Astrocyte of the cerebellum (primary cell): ENCODE data around the gene CCDC148.

ENCODE experiments used
- DNase-seq: peaks from one replicate; pipeline ENCODE4 v3.0.0-alpha.2; 2011; ENCODE audit warnings: low read depth
- H3K4me3 ChIP-seq: 2 replicates; pipeline ENCODE4 v1.5.1; 2011; ENCODE audit warnings: mild to moderate bottlenecking, low read depth, low read length, moderate library complexity
- in situ Hi-C: cut with HindIII; loops from 2 replicates; pipeline ENCODE4 v1.10.0; 2017; ENCODE audit warnings: low sequenced_read_pairs
- TF ChIP-seq, protein P1 (sequence below): IDR thresholded peaks from 2 replicates; pipeline ENCODE4 v1.5.1; 2012; ENCODE audit warnings: low read length, low read depth, moderate library complexity, mild to moderate bottlenecking; ENCODE audit errors: missing control alignments

Gene CCDC148

DNA sequence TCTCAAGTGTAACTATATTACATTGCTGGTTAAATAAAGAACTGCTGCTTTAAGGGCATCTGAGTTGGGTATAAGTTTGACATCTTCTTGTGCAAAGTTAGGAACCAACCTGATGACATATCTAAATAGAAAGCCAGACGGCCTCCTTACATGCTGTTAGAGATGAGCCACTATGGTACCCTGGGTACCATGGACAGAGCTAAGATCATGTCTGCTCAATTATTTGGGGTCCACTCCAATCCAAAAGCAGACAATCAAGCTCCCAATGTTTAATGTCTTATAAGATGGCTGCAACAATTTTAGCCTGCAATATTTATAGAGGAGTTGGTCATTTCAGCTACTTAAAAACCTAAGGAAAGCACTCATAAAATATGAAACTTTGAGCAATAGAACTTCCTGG, 268.6 kb downstream of the CCDC148 start:
- H3K4me3 ChIP-seq, result no peak overlapping the region
- TF ChIP-seq, protein P1, sequence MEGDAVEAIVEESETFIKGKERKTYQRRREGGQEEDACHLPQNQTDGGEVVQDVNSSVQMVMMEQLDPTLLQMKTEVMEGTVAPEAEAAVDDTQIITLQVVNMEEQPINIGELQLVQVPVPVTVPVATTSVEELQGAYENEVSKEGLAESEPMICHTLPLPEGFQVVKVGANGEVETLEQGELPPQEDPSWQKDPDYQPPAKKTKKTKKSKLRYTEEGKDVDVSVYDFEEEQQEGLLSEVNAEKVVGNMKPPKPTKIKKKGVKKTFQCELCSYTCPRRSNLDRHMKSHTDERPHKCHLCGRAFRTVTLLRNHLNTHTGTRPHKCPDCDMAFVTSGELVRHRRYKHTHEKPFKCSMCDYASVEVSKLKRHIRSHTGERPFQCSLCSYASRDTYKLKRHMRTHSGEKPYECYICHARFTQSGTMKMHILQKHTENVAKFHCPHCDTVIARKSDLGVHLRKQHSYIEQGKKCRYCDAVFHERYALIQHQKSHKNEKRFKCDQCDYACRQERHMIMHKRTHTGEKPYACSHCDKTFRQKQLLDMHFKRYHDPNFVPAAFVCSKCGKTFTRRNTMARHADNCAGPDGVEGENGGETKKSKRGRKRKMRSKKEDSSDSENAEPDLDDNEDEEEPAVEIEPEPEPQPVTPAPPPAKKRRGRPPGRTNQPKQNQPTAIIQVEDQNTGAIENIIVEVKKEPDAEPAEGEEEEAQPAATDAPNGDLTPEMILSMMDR, result no peak
- in situ Hi-C loops, result no loop called here
- DNase-seq, result no peak

DNA sequence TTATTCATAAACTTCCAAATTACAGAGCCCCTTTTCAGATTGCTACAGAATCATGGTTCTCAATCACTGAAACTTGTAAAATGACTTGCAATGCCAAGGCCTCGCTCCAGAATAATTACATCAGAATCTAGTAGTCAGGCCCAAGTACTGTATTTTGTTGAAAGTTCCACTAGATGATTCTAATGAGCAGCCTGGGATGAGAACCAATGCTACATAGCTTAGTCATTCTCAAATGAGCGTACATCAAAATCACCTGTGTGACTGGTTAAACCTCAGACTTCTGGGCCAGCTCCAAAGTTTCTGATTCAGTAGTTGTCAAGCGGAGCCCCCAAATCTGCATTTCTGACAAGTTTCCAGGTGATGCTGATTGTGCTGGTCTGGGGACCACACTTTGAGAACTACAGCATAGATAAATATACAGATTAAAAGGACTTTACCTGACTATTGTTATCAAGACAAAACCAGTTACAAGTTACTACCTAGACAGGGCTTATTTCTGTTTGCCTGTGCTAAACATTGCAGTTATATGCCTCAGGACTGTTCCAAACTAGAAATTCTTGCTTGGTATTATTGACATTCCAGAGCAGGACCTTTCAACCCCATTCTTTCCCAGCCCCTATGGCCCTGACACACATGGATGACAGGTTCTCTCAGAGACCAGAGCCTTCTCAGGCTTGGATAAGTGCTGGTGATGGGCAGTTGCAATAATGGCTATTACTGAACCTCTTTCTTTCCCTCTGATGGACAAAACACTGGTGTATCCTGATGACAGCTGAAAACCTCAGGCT, 271.8 kb downstream of the CCDC148 start:
- in situ Hi-C loops, result no loop called here
- no peak overlapping the region for H3K4me3 ChIP-seq
- no peak for DNase-seq
- TF ChIP-seq, protein P1, result no peak

DNA sequence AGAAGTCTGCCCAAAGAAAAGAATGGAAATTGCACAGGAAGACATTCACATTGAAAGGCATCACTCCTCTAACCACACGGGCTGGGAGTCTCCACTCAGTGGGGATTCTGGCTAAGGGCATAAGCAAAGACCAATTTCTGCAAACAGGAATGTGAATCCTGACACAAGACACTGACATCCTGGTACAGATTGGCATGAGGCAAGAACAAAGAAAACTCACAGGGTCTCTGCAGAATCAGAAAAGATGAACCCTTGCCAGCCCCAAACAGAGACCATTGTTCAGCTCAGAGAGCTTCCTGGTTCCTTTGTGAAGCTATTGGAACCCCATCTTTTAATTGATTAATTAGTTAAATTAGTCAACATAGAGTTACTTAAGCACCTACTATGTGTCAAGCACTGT, 272.6 kb downstream of the CCDC148 start:
- H3K4me3 ChIP-seq, result no peak overlapping the region
- DNase-seq, result no peak
- TF ChIP-seq, protein P1, result no peak
- in situ Hi-C loops, result no loop called here

DNA sequence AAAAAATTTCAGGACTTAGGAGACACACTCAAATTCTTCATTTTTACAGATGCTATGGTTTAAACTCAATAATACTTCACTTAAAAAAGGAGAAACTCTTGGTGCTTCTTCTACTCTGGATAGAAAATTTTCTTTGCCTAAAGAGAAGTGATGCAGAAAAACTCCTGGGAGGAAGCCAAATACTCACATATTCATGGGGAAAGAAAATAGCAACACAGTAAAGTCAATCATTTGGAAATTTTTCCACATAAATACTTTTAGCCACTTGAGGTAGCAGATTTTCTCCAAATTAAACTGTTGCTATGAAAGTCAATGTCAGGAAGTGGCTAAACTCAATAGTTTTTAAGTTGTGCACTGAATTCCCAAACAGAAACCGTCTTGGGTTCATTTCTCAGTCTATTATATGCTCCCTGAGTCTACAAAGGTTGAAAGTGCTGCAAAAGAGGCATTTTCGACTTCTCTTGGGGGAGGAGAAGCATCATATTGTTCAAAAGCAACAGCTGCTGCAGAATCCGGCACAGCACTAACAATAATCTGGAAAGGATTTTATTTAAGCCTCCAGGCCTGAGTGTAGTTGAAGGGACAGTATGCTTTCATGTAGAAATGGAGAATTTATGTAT, 273.8 kb downstream of the CCDC148 start:
- TF ChIP-seq, protein P1, result no peak

DNA sequence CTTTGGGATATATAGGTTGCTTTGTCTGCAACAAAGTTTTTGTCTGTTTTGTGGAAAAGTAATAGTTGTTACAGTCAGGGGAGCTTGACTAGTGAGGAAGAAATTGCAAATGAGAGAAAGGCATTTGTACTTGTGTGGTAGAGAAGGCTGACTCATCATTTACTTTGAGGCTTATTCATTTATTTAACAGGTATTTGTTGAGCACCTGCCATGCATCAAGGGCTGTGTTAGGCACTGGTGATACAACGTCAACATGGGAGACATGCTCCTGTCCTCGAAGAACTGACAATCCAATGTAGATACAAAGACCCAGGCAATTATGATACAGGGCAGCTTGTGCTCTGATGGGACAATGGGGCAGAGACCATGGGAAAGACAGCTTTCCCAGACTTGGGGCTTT, 275.4 kb downstream of the CCDC148 start:
- H3K4me3 ChIP-seq, result no peak overlapping the region
- TF ChIP-seq, protein P1, result no peak
- in situ Hi-C loops, result no loop called here
- DNase-seq, result no peak

More for the DNA sequence above, 273.8 kb downstream of the CCDC148 start:
- in situ Hi-C loops, result no loop called here
- DNase-seq, result no peak
- H3K4me3 ChIP-seq, result no peak overlapping the region

DNA sequence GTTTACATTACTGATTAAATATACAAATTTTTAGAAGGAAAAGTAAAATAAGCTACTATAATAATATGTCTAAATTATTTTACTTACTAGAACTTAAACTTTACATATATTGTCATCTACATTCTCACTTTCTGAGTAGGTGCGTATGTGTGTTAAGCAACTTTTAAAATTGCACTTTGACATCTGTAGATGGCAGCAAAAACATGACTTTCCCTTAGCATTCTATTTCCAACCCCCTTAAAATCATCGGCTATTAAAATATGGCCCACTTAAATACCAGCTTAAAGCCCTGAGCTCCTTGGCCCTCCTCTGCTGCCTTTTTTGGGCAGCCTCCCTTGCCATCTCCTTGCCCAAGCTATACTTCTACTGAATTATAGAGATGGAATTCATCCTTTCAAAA, 276.9 kb downstream of the CCDC148 start:
- in situ Hi-C loops, result loop anchor here (5.0 kb wide), 1 partner anchor 57 kb away; no protein-coding TSS in a partner anchor
- TF ChIP-seq, protein P1, result peak; percentile 30
- no peak for DNase-seq

More for the DNA sequence above, 276.9 kb downstream of the CCDC148 start:
- no peak overlapping the region for H3K4me3 ChIP-seq
